ENCODE results near the gene LAS1L.

DNA sequence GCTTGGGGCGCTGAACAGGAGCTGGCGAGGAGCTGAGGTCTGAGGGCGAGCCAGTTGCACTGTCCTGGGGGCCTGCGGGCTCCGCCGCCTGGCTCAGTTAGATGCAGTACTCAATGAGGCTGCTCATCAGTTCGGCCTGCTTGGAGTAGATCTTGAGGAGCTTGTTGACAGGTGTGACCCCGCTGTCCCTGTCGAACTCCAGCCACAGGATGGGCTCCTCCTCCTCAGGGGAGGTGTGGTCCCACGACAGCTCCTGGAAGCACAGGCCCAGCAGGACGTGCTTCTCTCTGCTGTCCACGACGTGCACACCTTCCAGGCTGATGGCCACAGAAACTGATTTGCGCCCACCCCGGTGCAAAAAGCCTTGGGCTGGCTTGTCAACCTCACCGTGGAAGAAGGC, 16.5 kb upstream of the LAS1L start:
- TF ChIP-seq CTCF (conservative IDR thresholded peaks at IDR 0.05 in 1 of 2, IDR thresholded peaks at IDR 0.05 in 1 of 2; ENCODE audit: low read depth in 1 of 2, low read length in 2 of 2): no peak
- TF ChIP-seq EZH2 (IDR thresholded peaks at IDR 0.05; ENCODE audit: low read length, missing control alignments): no peak
